GM10266 (cell line): ENCODE measurements around the gene PCSK9.

ENCODE experiments used
- DNase-seq: peaks from one replicate; pipeline ENCODE4 v3.0.0; 2012; ENCODE audit errors: extremely low spot score
- CTCF ChIP-seq: IDR thresholded peaks from 2 replicates; pipeline ENCODE4 v1.5.1; 2012; ENCODE audit warnings: mild to moderate bottlenecking, low read depth; ENCODE audit not compliant: control insufficient read depth, insufficient read depth; ENCODE audit errors: missing control alignments

PCSK9 gene

GRCh38 chr1:55000110-55001085, 39.0 kb upstream of the PCSK9 start:
- no peak for DNase-seq
- TF ChIP-seq CTCF, result no peak

GRCh38 chr1:55001311-55001710, 38.0 kb upstream of the PCSK9 start:
- no peak for DNase-seq
- no peak for TF ChIP-seq CTCF

- no peak for TF ChIP-seq CTCF
- no peak for DNase-seq
These were observed 36.7 kb upstream of the PCSK9 start for GRCh38 chr1:55002686-55003085.

GRCh38 chr1:55005351-55006140, 33.8 kb upstream of the PCSK9 start:
- DNase-seq, result no peak
- TF ChIP-seq CTCF, result no peak

- no peak for TF ChIP-seq CTCF
- no peak for DNase-seq
These were observed 32.4 kb upstream of the PCSK9 start for GRCh38 chr1:55006931-55007330.

GRCh38 chr1:55007625-55008024, 31.7 kb upstream of the PCSK9 start:
- DNase-seq, result no peak
- TF ChIP-seq CTCF, result no peak
